ENCODE results near the gene LBX1.

Gene LBX1

GRCh38 chr10:101233443-101233842 lies 4.2 kb upstream of the LBX1 start:
- peaks cover 0 to 1% of the 10 kb centered on the region in 2 donors for H3K4me1 ChIP-seq (ENCODE audit: control insufficient read depth in 2 of 2, insufficient read depth in 2 of 2, low read length in 2 of 2)
- H3K27ac ChIP-seq (ENCODE audit: low read depth in 2 of 2, low read length in 2 of 2), result no peak overlapping the region
- H3K4me3 ChIP-seq (ENCODE audit: low read length in 2 of 2), result no peak overlapping the region
- peaks cover 80 to 90% of the 10 kb centered on the region in 2 donors for H3K27me3 ChIP-seq (ENCODE audit: control insufficient read depth in 2 of 2, insufficient read depth in 2 of 2, low read length in 2 of 2)
- H3K36me3 ChIP-seq (ENCODE audit: control insufficient read depth in 2 of 2, insufficient read depth in 2 of 2, low read length in 2 of 2), result no peaks in the 10 kb centered on the region
- H3K9ac ChIP-seq (ENCODE audit: low read depth in 1 of 2, low read length in 2 of 2), result no peak overlapping the region
- H3K9me3 ChIP-seq (ENCODE audit: control insufficient read depth in 2 of 2, low read length in 2 of 2), result no peaks in the 10 kb centered on the region

GRCh38 chr10:101231912-101232689 lies 2.8 kb upstream of the LBX1 start:
- Histone ChIP-seq H3K9me3 (ENCODE audit: control insufficient read depth in 2 of 2, low read length in 2 of 2) (no peaks in the 10 kb centered on the region), H3K27me3 (ENCODE audit: control insufficient read depth in 2 of 2, insufficient read depth in 2 of 2, low read length in 2 of 2) (peaks cover 78 to 90% of the 10 kb centered on the region in 2 donors), H3K36me3 (ENCODE audit: control insufficient read depth in 2 of 2, insufficient read depth in 2 of 2, low read length in 2 of 2) (no peaks in the 10 kb centered on the region), H3K27ac (ENCODE audit: low read depth in 2 of 2, low read length in 2 of 2) (no peak overlapping the region), H3K9ac (ENCODE audit: low read depth in 1 of 2, low read length in 2 of 2) (no peak overlapping the region), H3K4me1 (ENCODE audit: control insufficient read depth in 2 of 2, insufficient read depth in 2 of 2, low read length in 2 of 2) (peaks cover 2 to 7% of the 10 kb centered on the region in 2 donors), H3K4me3 (ENCODE audit: low read length in 2 of 2) (no peak overlapping the region)

GRCh38 chr10:101231092-101231491 lies 1.8 kb upstream of the LBX1 start:
- peaks cover 10 to 13% of the 10 kb centered on the region in 2 donors for H3K4me1 ChIP-seq (ENCODE audit: control insufficient read depth in 2 of 2, insufficient read depth in 2 of 2, low read length in 2 of 2)
- H3K27ac ChIP-seq (ENCODE audit: low read depth in 2 of 2, low read length in 2 of 2), result no peak overlapping the region
- H3K27me3 ChIP-seq (ENCODE audit: control insufficient read depth in 2 of 2, insufficient read depth in 2 of 2, low read length in 2 of 2), result peaks cover 74 to 90% of the 10 kb centered on the region in 2 donors
- H3K9me3 ChIP-seq (ENCODE audit: control insufficient read depth in 2 of 2, low read length in 2 of 2), result no peaks in the 10 kb centered on the region
- no peak overlapping the region for H3K4me3 ChIP-seq (ENCODE audit: low read length in 2 of 2)
- no peak overlapping the region for H3K9ac ChIP-seq (ENCODE audit: low read depth in 1 of 2, low read length in 2 of 2)
- H3K36me3 ChIP-seq (ENCODE audit: control insufficient read depth in 2 of 2, insufficient read depth in 2 of 2, low read length in 2 of 2), result no peaks in the 10 kb centered on the region

- Histone ChIP-seq H3K9ac (ENCODE audit: low read depth in 1 of 2, low read length in 2 of 2) (no peak overlapping the region), H3K4me3 (ENCODE audit: low read length in 2 of 2) (no peak overlapping the region), H3K27me3 (ENCODE audit: control insufficient read depth in 2 of 2, insufficient read depth in 2 of 2, low read length in 2 of 2) (peaks cover 74 to 91% of the 10 kb centered on the region in 2 donors), H3K9me3 (ENCODE audit: control insufficient read depth in 2 of 2, low read length in 2 of 2) (no peaks in the 10 kb centered on the region), H3K36me3 (ENCODE audit: control insufficient read depth in 2 of 2, insufficient read depth in 2 of 2, low read length in 2 of 2) (no peaks in the 10 kb centered on the region), H3K27ac (ENCODE audit: low read depth in 2 of 2, low read length in 2 of 2) (no peak overlapping the region), H3K4me1 (ENCODE audit: control insufficient read depth in 2 of 2, insufficient read depth in 2 of 2, low read length in 2 of 2) (peaks cover 16% of the 10 kb centered on the region in 2 donors)
Measured at GRCh38 chr10:101230183-101230917, 1.1 kb upstream of the LBX1 start.

GRCh38 chr10:101228966-101229265 lies 347 bp downstream of the LBX1 start:
- Histone ChIP-seq H3K9me3 (ENCODE audit: control insufficient read depth in 2 of 2, low read length in 2 of 2) (no peaks in the 10 kb centered on the region), H3K36me3 (ENCODE audit: control insufficient read depth in 2 of 2, insufficient read depth in 2 of 2, low read length in 2 of 2) (no peaks in the 10 kb centered on the region), H3K4me1 (ENCODE audit: control insufficient read depth in 2 of 2, insufficient read depth in 2 of 2, low read length in 2 of 2) (peaks cover 16 to 21% of the 10 kb centered on the region in 2 donors), H3K4me3 (ENCODE audit: low read length in 2 of 2) (peak overlapping the region in 1 of 2 donors; percentile 26), H3K27me3 (ENCODE audit: control insufficient read depth in 2 of 2, insufficient read depth in 2 of 2, low read length in 2 of 2) (peaks cover 70 to 87% of the 10 kb centered on the region in 2 donors), H3K27ac (ENCODE audit: low read depth in 2 of 2, low read length in 2 of 2) (no peak overlapping the region), H3K9ac (ENCODE audit: low read depth in 1 of 2, low read length in 2 of 2) (no peak overlapping the region)

- Histone ChIP-seq H3K27ac (ENCODE audit: low read depth in 2 of 2, low read length in 2 of 2) (no peak overlapping the region), H3K27me3 (ENCODE audit: control insufficient read depth in 2 of 2, insufficient read depth in 2 of 2, low read length in 2 of 2) (peaks cover 70 to 88% of the 10 kb centered on the region in 2 donors), H3K4me3 (ENCODE audit: low read length in 2 of 2) (no peak overlapping the region), H3K4me1 (ENCODE audit: control insufficient read depth in 2 of 2, insufficient read depth in 2 of 2, low read length in 2 of 2) (peaks cover 16 to 21% of the 10 kb centered on the region in 2 donors), H3K9me3 (ENCODE audit: control insufficient read depth in 2 of 2, low read length in 2 of 2) (no peaks in the 10 kb centered on the region), H3K36me3 (ENCODE audit: control insufficient read depth in 2 of 2, insufficient read depth in 2 of 2, low read length in 2 of 2) (no peaks in the 10 kb centered on the region), H3K9ac (ENCODE audit: low read depth in 1 of 2, low read length in 2 of 2) (no peak overlapping the region)
Measured at GRCh38 chr10:101228153-101228965, 904 bp downstream of the LBX1 start.

- Histone ChIP-seq H3K4me1 (ENCODE audit: control insufficient read depth in 2 of 2, insufficient read depth in 2 of 2, low read length in 2 of 2) (peaks cover 16 to 25% of the 10 kb centered on the region in 2 donors), H3K27me3 (ENCODE audit: control insufficient read depth in 2 of 2, insufficient read depth in 2 of 2, low read length in 2 of 2) (peaks cover 69 to 88% of the 10 kb centered on the region in 2 donors), H3K27ac (ENCODE audit: low read depth in 2 of 2, low read length in 2 of 2) (no peak overlapping the region), H3K9me3 (ENCODE audit: control insufficient read depth in 2 of 2, low read length in 2 of 2) (no peaks in the 10 kb centered on the region), H3K9ac (ENCODE audit: low read depth in 1 of 2, low read length in 2 of 2) (no peak overlapping the region), H3K36me3 (ENCODE audit: control insufficient read depth in 2 of 2, insufficient read depth in 2 of 2, low read length in 2 of 2) (no peaks in the 10 kb centered on the region), H3K4me3 (ENCODE audit: low read length in 2 of 2) (peak overlapping the region in 1 of 2 donors; percentile 16)
Measured at GRCh38 chr10:101227429-101228152, 1.7 kb downstream of the LBX1 start.

- Histone ChIP-seq H3K4me1 (ENCODE audit: control insufficient read depth in 2 of 2, insufficient read depth in 2 of 2, low read length in 2 of 2) (peaks cover 16 to 25% of the 10 kb centered on the region in 2 donors), H3K9me3 (ENCODE audit: control insufficient read depth in 2 of 2, low read length in 2 of 2) (no peaks in the 10 kb centered on the region), H3K27ac (ENCODE audit: low read depth in 2 of 2, low read length in 2 of 2) (no peak overlapping the region), H3K9ac (ENCODE audit: low read depth in 1 of 2, low read length in 2 of 2) (no peak overlapping the region), H3K27me3 (ENCODE audit: control insufficient read depth in 2 of 2, insufficient read depth in 2 of 2, low read length in 2 of 2) (peaks cover 67 to 86% of the 10 kb centered on the region in 2 donors), H3K36me3 (ENCODE audit: control insufficient read depth in 2 of 2, insufficient read depth in 2 of 2, low read length in 2 of 2) (no peaks in the 10 kb centered on the region), H3K4me3 (ENCODE audit: low read length in 2 of 2) (peak overlapping the region; percentile 16 to 20)
Measured at GRCh38 chr10:101226491-101227428, 2.5 kb downstream of the LBX1 start.
